ENCODE measurements around the gene NKX6-2.

GRCh38 chr10:132790934-132791829, 5.2 kb upstream of the NKX6-2 start:
- TF ChIP-seq EP300 (IDR thresholded peaks at IDR 0.05) = no peak
- no peak for TF ChIP-seq CTCF (IDR thresholded peaks at IDR 0.05)

Measured in suprapubic skin (tissue), 3 donors.